ENCODE results near the gene LSAMP.

Gene LSAMP

GRCh38 chr3:116374901-116375300 lies 70.4 kb downstream of the LSAMP start:
- TF ChIP-seq CTCF (IDR thresholded peaks at IDR 0.05; ENCODE audit: low read depth, low read length) (no peak), EZH2phosphoT487 (IDR thresholded peaks at IDR 0.05; ENCODE audit: low read depth) (no peak)
- no peak overlapping the region for H3K4me2 ChIP-seq (ENCODE audit: low read length)

GRCh38 chr3:116367761-116368395 lies 77.4 kb downstream of the LSAMP start:
- Histone ChIP-seq H3K79me2 (ENCODE audit: low read length) (no peaks in the 10 kb centered on the region), H3K4me3 (ENCODE audit: low read length) (no peak overlapping the region), H3K27me3 (ENCODE audit: low read depth, low read length) (no peaks in the 10 kb centered on the region), H3K9ac (ENCODE audit: low read length) (no peak overlapping the region), H3K4me1 (ENCODE audit: low read length) (no peaks in the 10 kb centered on the region), H3K27ac (ENCODE audit: low read length) (no peak overlapping the region), H2AFZ (ENCODE audit: low read depth, low read length) (no peak overlapping the region), H3K36me3 (replicated peaks; ENCODE audit: low read depth, low read length) (no peaks in the 10 kb centered on the region), H3K9me3 (ENCODE audit: insufficient read depth, low read length) (no peaks in the 10 kb centered on the region), H4K20me1 (ENCODE audit: insufficient read depth, low read length) (no peaks in the 10 kb centered on the region), H3K4me2 (ENCODE audit: low read length) (no peak overlapping the region)
- TF ChIP-seq CTCF (IDR thresholded peaks at IDR 0.05; ENCODE audit: low read depth, low read length) (no peak), EZH2phosphoT487 (IDR thresholded peaks at IDR 0.05; ENCODE audit: low read depth) (no peak)

More at GRCh38 chr3:116374901-116375300, 70.4 kb downstream of the LSAMP start:
- H3K27me3 ChIP-seq (ENCODE audit: low read depth, low read length): no peaks in the 10 kb centered on the region
- H3K4me1 ChIP-seq (ENCODE audit: low read length): no peaks in the 10 kb centered on the region
- H3K79me2 ChIP-seq (ENCODE audit: low read length): no peaks in the 10 kb centered on the region
- H3K9me3 ChIP-seq (ENCODE audit: insufficient read depth, low read length): no peaks in the 10 kb centered on the region
- H3K36me3 ChIP-seq (replicated peaks; ENCODE audit: low read depth, low read length): no peaks in the 10 kb centered on the region
- no peak overlapping the region for H3K27ac ChIP-seq (ENCODE audit: low read length)
- no peak overlapping the region for H2AFZ ChIP-seq (ENCODE audit: low read depth, low read length)
- H3K9ac ChIP-seq (ENCODE audit: low read length): no peak overlapping the region
- no peaks in the 10 kb centered on the region for H4K20me1 ChIP-seq (ENCODE audit: insufficient read depth, low read length)
- no peak overlapping the region for H3K4me3 ChIP-seq (ENCODE audit: low read length)

DNA sequence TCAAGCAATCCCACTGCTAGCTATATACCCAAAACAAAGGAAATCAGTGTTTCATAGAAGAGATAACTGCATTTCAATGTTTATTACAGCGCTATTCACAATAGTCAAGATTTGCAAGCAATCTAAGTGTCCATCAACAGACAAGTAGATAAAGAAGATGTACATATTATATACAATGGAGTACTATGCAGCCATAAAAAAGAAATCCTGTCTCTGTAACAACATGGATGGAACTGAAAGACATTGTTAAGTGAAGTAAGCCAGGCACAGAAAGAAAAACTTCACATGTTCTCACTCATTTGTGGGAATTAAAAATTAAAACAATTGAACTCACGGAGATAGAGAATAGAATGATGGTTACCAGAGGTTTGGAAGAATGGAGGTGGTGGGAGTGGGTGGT lies 89.2 kb downstream of the LSAMP start:
- no peak for TF ChIP-seq EZH2phosphoT487 (IDR thresholded peaks at IDR 0.05; ENCODE audit: low read depth)
- no peak for TF ChIP-seq CTCF (IDR thresholded peaks at IDR 0.05; ENCODE audit: low read depth, low read length)
- H2AFZ ChIP-seq (ENCODE audit: low read depth, low read length): no peak overlapping the region

DNA sequence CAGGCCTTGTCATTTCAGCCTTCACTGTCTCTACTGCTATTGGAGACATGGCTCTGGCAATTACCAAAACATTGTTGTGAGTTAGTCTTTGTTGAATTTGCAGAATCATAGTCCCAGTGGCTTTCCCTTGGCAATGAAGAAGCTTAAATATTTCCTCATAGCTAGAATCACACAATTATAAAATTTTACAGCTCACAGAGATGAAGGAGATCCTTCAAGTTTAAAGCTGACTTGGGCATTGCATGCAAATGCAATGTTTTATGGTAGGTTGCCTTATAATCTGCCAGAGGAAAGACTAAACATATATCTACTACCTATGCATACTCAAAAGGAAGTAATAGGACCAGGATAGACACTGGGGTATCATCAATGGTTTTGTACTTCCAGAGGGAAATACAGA lies 90.9 kb downstream of the LSAMP start:
- TF ChIP-seq EZH2phosphoT487 (IDR thresholded peaks at IDR 0.05; ENCODE audit: low read depth): no peak
- TF ChIP-seq CTCF (IDR thresholded peaks at IDR 0.05; ENCODE audit: low read depth, low read length): no peak
- no peak overlapping the region for H3K4me3 ChIP-seq (ENCODE audit: low read length)
- H3K4me2 ChIP-seq (ENCODE audit: low read length): no peak overlapping the region
- H4K20me1 ChIP-seq (ENCODE audit: insufficient read depth, low read length): no peaks in the 10 kb centered on the region
- no peaks in the 10 kb centered on the region for H3K79me2 ChIP-seq (ENCODE audit: low read length)
- H3K36me3 ChIP-seq (replicated peaks; ENCODE audit: low read depth, low read length): no peaks in the 10 kb centered on the region
- H3K4me1 ChIP-seq (ENCODE audit: low read length): no peaks in the 10 kb centered on the region
- H3K27me3 ChIP-seq (ENCODE audit: low read depth, low read length): no peaks in the 10 kb centered on the region
- no peak overlapping the region for H2AFZ ChIP-seq (ENCODE audit: low read depth, low read length)
- no peak overlapping the region for H3K27ac ChIP-seq (ENCODE audit: low read length)
- no peak overlapping the region for H3K9ac ChIP-seq (ENCODE audit: low read length)
- H3K9me3 ChIP-seq (ENCODE audit: insufficient read depth, low read length): no peaks in the 10 kb centered on the region

More for the DNA sequence above, 89.2 kb downstream of the LSAMP start:
- H3K27ac ChIP-seq (ENCODE audit: low read length): no peak overlapping the region
- H3K36me3 ChIP-seq (replicated peaks; ENCODE audit: low read depth, low read length): no peaks in the 10 kb centered on the region
- no peaks in the 10 kb centered on the region for H3K27me3 ChIP-seq (ENCODE audit: low read depth, low read length)
- H3K4me3 ChIP-seq (ENCODE audit: low read length): no peak overlapping the region
- H4K20me1 ChIP-seq (ENCODE audit: insufficient read depth, low read length): no peaks in the 10 kb centered on the region
- no peak overlapping the region for H3K9ac ChIP-seq (ENCODE audit: low read length)
- no peaks in the 10 kb centered on the region for H3K9me3 ChIP-seq (ENCODE audit: insufficient read depth, low read length)
- no peak overlapping the region for H3K4me2 ChIP-seq (ENCODE audit: low read length)
- no peaks in the 10 kb centered on the region for H3K4me1 ChIP-seq (ENCODE audit: low read length)
- no peaks in the 10 kb centered on the region for H3K79me2 ChIP-seq (ENCODE audit: low read length)
